PC-9 (cell line): Measurements from ENCODE around the gene IRGC.

Source experiments
- CTCF ChIP-seq: fragments of 200-600 bp; sonication (generic); conservative IDR thresholded peaks from 2 replicates; pipeline ENCODE4 v1.6.1; 2017; ENCODE audit warnings: mixed run types, antibody characterized with exemption, mild to moderate bottlenecking, moderate library complexity
- EZH2 ChIP-seq: fragments of 200-600 bp; sonication (generic); IDR thresholded peaks from 2 replicates; pipeline ENCODE4 v1.8.0; 2017; ENCODE audit warnings: antibody characterized with exemption, low read depth

- TF ChIP-seq CTCF (no peak), EZH2 (no peak)
Measured at GRCh38 chr19:43755256-43755801, 39.5 kb downstream of the IRGC start.
